NCI-H446 treated with DMSO at 0.1 percent for 48 hours (cell line): ENCODE measurements around the gene TSPAN15.
A peak's percentile ranks its signal among the peaks of the same experiment; 100 is the strongest.
"Not testable (repeated sequence)": the region's sequence is repeated elsewhere in the genome, so short reads cannot be mapped to it uniquely, and the experiment has no call there.

ENCODE experiments used
- DNase-seq: peaks from one replicate; lab custom pipeline; 2025; lab: John Stamatoyannopoulos, UW

TSPAN15 gene

DNA sequence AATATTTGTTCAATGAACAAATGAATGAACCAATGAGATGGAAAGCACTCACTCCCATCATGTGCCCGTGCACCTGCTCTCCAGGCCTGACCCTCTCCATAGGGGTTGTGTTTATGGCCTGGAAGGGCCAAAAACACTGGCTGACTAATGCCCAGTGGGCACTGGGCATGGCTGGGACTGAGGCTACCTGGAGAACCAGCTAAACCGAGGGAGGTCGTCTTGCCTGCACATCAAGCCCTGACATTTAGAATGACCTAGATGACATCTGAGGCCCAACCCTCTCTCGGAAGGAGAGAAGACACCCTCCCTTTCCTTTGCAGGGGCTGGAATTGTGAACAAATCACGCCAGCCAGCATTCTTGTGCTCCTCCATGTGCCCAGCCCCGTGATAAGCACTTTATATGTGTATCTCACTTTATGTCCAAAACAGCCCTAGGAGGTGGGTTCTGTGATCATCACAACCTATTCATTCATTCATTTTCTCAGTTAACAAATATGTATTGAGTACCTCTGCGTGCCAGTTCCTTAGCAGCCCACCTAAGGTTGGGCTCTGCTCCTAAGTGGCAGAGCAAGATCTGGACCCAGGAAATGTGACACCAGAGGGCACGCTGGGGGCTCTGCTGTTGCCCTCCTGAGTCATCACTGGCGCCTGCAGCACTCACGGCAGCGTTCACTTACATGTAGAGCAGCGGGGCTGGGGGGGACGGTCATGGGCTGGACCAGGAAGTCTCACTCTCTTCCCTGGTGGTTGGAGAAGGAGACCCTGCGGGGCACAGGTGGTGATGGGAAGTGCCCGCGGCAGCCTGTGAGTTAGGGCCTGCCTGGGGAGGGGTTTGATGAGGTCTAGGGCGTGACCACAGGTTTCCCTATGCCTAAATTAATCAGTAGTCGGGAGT is 52.0 kb downstream of the TSPAN15 start:
- DNase-seq = no peak

DNA sequence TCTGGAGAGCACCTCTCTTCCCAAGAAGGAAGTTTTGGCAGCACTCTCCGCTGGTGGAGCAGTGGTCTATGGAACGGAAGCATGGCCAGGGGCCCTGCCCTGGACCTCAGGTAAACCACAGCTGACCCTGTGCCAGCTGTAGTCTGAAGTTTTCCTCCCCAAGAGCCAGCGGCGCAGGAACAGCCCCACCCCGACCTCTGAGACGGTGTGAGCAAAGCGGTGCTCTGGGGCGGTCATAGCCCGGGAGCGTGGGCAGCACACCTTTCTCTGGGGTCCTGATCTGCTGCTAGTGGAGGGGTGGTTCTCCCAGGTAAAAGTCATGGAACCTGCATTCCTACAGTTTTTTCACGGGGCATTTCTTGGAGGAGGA is 52.6 kb downstream of the TSPAN15 start:
- DNase-seq = no peak

DNA sequence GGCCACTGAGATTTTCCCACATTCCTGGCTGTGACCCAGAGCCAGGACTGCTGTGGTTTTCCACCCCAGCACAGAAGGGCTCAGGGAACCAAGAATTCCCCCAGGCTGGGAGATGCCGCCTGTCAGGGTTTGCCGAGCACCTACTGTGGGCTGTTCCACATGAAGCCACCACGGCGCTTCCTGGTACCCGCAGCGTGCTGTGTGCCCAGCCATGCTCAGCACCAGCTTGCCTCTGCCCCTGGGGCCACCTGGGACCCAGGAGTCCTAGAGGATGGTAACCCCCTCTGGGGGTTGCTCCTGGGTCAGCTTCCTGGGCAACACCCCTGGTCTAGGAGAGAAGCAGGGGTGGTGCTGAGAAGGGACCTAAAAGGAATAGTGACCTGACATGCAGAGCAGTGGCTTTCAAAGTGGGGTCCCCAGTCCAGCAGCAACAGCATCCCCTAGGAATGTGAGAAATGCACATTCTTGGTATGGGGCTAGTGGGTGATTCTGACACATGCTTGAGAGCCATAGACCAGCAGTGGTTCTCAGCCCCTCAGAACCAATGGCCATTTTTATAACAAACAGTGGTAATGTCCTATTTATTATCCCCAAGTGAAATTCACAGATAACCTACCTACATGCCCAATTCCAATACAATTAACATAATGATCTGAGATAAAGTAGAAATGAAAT is 53.4 kb downstream of the TSPAN15 start:
- no peak for DNase-seq

DNA sequence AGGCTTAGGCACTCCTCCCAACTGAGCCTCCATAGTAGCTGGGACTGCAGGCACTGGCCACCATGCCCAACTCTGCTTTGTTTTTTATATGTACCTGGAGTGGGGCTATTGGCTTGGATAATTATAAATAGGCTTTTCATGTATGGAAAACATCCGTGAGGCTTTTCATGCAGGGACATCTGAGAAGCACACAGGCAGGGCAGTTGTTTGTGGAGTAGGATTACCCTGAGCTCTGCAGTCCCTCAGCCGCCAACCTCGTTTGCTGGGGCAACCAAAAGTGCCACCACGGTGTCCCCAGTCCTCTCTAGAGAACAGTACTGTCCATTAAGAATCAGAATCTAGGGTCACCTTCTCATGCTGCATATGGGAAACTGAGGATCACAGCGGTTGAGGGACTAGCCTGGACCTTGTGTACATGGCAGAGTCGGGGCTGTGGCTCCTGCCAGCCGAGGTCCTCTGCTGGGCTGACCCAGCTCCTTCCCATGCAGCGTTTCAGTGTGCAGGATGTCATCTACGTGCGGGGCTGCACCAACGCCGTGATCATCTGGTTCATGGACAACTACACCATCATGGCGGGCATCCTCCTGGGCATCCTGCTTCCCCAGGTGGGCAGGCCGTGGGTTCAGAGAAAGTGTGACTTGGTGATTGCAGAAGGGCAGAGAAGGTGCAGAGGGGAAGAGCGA is 54.5 kb downstream of the TSPAN15 start:
- DNase-seq = no peak

DNA sequence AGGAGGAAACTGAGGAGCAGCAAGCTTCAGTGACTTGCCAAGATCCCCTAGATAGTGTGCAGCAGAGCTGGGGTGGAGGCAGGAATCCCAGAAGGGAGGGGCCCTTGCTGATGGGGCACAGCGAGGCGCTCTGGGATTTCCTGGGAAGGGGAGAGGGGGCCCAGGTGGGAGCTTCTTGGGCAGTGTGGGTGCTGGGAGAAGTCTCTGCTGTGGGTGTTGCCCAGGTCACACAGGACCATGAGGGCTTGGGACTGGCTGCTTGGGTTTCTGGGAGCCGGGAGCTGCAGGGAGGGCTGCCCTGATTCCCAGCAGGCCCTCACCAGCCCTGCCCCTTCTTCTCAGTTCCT is 55.2 kb downstream of the TSPAN15 start:
- no peak for DNase-seq

DNA sequence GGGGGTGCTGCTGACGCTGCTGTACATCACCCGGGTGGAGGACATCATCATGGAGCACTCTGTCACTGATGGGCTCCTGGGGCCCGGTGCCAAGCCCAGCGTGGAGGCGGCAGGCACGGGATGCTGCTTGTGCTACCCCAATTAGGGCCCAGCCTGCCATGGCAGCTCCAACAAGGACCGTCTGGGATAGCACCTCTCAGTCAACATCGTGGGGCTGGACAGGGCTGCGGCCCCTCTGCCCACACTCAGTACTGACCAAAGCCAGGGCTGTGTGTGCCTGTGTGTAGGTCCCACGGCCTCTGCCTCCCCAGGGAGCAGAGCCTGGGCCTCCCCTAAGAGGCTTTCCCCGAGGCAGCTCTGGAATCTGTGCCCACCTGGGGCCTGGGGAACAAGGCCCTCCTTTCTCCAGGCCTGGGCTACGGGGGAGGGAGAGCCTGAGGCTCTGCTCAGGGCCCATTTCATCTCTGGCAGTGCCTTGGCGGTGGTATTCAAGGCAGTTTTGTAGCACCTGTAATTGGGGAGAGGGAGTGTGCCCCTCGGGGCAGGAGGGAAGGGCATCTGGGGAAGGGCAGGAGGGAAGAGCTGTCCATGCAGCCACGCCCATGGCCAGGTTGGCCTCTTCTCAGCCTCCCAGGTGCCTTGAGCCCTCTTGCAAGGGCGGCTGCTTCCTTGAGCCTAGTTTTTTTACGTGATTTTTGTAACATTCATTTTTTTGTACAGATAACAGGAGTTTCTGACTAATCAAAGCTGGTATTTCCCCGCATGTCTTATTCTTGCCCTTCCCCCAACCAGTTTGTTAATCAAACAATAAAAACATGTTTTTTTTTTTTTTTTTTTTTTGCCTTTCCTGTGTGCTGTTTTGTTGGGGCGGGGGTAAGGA is 55.8 kb downstream of the TSPAN15 start:
- DNase-seq = no peak

DNA sequence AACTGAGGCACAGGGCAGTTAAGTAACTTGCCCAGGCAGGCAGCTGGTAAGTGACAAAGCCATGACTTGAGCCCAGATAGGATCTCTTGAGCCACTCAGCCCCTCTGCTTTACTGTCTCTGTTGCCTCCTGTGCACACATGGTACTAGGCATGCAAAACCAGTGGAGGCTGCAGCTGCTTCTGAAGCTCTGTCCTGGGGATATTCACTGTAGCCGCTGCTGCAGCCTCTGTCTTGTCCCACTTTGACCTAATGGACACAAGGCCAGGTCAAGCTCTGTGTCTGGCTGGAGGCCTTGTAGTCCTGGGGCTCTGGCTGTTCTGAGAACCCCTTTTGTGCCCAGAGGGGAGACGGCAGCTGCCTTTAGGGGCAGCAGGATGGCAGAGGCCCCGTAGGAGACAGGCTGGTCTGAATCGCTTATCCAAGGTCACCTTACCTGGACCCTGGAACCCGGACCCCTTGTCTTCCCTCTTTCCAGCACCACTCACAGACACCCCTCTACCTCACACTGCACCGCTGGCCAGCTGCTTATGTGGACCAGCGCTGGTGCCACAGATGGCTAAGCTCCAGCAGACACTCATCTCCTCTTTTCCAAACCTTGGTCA is 57.6 kb downstream of the TSPAN15 start:
- DNase-seq = no peak

DNA sequence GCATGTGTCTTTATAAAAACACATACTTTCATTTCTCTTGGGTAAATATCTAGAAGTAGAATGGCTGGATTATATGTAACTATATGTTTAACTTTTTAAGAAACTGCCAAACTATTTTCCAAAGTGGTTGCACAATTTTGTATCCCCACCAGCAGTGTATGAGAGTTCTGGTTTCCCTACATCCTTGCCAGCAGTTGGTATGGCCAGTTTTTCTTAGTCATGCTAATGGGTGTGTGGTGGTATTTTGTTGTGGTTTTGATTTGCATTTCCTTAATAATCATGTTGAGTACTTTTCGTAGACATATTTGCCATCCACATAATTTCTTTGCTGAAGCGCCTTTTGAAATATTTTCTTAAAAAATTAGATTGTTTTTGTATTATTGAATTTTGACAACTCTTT is 61.6 kb downstream of the TSPAN15 start:
- DNase-seq = no peak

DNA sequence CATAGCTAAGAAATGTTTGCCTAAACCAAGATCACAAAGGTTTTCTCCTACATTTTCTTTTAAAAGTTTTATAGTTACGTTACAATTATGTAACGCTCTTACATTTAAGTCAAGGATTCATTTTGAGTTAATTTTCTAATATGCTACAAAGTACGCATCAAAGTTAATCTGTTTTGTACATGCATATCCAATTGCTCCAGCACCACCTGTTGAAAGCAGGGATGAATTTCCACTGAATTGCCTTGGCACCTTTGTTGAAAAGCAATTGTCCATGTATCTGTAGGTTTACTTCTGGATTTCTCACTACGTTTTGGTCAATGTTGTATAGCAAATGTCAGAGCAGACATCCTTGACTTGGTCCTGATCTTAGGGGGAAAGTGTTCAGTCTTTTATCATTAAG is 62.4 kb downstream of the TSPAN15 start:
- DNase-seq = no peak

DNA sequence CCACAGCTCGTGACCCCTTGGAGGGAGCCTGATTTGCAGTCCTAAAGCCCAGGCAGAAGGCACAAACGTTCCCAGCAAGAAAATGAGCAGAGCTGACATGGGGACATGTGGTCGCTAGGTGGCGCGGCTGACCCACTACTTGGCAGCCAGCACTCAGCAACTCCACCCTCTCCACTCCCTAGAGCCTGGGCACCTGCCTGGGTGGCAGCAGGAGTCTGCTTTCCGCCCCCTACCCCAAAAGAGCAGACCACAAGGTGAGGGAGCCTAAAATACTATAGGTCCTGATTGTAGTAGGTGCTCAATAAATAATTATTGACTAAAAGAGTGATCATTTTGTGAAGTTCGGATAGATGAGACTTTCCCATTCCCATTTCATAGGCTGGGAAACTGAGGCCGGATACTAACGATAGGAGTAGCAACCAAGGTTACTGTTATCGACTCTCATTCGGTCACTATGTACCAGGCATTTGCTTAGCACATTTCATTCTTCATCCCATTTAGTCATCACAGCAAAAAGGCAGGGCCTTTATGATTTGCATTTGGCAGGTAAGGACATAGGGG is 64.5 kb downstream of the TSPAN15 start:
- peak; percentile 3 for DNase-seq

DNA sequence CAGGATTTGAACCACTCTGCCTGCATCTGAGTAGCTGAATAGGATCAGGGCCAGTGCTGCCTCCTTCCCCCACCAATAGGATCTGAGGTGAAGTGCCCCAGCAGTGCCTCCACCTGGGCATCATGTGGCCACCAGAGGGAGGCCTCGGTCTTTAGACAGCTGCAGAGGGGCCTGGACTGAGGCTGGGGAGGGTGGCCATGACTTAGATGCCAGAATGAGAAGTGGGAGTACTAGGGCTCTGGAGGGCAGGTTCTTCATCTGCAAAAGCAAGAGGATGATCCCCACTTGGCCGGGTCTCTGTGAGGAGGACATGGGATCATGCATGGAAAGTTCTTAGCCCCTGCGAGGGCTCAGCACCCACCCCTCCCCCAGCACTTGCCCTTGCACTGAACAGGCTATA is 65.1 kb downstream of the TSPAN15 start:
- no peak for DNase-seq

DNA sequence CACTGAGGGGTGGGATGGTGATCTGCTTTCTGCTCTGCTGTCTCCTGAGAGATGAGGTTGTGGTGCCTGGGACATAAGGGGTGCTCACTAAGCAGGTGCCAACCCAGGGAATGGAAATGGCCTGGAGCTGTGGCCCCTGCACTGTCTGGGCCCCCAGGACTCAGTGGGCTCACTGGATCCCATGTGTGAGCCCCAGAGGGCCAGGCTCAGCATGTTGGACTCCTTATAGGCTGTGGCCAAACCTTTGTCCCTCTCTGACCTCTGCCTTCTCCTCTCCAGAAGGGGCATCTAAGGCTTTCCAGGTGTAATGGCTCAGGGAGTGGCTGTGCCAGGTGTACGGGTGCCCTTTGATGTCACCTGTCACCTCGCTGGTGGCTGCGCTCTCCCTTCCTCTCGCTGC is 65.5 kb downstream of the TSPAN15 start:
- no peak for DNase-seq

DNA sequence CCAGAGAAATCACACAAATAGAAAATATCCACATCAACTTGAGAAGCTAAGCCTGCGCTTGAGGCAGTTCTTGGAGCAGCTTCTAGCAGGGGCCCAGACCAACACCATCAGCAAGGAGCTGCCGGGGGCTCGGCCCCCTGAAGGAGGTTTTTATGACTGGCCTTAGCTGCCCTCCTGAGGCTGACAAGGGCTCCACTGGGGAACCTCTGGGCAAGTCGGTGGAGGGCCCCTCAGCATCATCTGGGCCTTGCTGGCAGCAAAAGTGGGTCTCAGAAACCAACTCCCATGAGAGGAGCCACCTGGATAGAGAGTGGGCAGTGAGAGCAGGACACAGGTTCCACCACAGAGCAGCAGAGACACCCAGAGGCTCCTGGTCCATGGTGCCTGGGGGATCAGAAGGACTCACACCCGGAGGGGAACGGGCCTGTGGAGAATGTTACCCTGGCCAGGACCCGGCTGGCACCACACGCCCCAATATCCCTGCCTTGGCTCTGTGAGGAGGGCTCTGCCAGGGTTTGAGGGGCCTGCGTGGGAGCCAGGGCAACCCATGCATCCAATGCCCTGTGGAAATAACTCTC is 66.1 kb downstream of the TSPAN15 start:
- no peak for DNase-seq

DNA sequence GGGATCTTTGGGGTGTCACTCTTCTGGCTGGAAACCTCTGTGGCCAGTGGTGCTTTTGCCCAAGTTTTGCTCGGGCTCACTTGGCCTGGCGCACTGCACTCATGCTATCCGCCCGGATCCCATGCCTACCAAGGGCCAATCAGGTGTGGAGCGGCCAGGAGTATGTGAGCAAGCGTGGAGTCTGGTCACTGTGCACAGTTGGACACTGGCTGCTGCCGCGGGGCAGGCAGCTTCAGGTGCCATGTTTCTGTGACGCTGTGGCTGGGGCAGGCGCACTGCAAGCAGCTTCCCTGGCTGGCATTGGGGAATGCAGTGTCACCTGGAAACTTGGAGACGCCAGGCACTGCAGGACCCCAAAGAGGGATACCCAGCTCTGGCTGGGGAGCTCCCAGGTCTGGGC is 76.7 kb downstream of the TSPAN15 start:
- no peak for DNase-seq

DNA sequence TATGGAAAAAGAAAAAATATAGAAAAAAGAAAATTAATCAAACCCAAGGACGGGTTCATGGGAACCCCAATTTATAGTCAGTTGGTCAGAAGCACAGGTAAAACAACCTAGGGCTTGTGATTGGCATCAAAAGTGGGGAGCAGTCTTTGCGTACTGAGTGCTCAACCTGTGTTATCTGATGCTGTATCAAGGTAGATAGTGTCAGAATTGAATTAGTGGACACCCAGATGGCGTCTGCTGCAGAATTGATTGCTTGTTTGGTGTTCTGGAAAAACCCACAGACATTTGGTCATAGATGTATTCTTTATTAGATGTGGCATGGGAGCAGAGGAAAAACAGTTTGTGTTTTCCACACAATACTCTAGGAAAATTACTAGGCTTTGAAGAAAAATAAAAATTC is 82.4 kb downstream of the TSPAN15 start:
- DNase-seq = no peak

DNA sequence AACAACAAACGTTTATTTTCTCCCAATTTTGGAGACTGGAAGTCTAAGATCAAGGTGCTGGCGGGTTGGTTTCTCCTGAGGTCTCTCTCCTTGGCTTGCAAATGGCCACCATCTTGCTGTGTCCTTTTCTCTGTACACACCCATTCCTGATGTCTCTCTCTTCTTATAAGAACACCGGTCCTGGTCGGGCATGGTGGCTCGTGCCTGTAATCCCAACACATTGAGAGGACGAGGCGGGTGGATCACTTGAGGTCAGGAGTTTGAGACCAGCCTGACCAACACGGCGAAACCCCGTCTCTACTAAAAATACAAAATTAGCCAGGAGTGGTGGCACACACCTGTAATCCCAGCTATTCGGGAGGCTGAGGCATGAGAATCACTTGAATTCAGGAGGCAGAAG is 85.3 kb downstream of the TSPAN15 start:
- not testable (repeated sequence) for DNase-seq

DNA sequence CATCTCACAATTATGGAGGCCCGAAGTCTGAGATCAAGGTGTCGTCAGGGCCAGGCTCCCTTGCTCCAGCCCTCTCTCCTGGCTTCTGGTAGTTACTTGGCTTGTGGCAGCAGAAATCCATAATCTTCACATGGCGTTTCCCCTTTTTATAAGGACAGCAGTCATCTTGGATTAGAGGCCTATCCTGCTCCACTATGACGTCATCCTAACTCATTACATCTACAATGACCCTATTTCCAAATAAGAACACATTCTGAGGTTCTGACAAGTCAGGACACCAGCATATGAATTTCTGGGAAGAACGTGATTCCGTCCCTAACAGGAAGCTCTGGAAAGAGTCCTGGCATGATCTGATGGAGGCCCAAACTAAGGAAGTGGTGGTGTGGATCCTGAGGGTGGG is 86.2 kb downstream of the TSPAN15 start:
- no peak for DNase-seq

DNA sequence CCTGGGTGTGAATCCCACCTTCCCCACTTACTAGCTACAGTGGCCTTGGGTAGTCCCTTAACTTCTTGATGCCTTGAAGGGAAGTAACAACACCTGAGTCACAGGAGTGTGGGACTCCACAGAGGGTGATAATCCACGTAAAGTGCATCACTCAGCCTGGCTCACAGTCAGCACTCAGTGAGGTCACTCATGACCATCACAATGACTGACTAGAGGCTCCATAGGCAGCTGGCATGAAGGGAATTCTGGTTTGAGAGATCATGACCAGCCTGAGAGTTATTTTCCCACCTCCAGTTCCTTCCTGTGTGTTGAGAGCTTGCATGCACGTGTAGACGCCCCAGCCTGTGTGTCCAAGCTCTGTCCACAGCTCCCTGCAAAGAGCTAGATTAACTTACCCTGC is 87.2 kb downstream of the TSPAN15 start:
- DNase-seq = no peak

DNA sequence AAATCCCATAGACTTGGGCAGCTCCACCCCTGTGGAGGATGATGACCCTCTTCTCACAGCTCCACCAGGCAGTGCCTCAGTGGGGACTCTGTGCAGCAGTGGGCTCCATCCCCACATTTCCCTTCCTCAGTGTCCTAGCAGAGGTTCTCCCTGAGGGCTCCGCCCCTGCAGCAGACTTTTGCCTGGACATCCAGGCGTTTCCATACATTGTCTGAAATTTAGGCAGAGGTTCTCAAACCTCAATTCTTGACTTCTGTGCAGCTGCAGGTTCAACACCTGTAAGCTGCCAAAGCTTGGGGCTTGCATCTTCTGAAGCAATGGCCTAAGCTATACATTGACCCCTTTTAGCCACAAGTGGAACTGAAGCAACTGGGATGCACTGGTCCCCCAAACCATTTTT is 90.2 kb downstream of the TSPAN15 start:
- no peak for DNase-seq

DNA sequence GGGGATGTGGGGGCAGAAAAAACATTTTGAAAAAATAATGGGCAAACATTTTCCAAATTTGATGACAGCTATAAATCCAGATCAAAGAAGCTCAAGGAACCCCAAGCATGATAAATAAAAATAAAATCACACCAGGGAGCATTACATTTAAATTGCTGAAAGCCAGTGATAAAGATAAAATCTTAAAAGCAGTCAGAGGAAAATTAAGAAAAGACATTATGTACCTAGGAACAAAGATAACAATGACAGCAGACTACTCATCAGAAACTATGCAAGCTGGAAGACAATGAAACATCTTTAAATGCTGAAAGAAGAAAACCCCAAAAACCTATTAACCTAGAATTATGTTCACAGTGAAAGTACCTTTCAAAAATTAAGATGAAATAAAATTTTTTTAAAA is 98.7 kb downstream of the TSPAN15 start:
- no peak for DNase-seq

DNA sequence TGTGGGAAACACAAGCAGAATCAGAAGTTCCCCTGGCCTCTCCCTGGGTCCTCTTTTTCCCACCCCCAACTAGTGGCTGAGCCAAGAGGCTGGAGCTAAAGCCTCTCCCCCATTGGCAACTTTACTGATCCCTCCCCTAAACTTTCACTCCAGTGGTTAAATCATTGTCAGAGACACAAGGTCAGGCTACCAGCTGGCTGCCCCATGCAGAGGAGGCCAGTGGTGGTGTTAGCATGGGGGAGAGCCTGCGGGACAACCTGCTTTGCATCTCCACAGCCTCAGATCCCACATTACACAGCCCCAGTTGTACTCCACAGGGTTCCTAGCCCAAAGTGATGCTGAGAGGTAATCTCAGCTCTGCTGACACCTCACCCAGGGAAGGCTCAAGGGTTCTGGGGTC is 101.0 kb downstream of the TSPAN15 start:
- DNase-seq = no peak
